A673 (cell line): ENCODE results near the gene SFMBT2. TPM values are rescaled to one million over a fixed set of nuclear protein-coding genes. Genes with fewer than 3 reads are reported as not detected.

Source experiments
- BruUV-seq: library from RNA; stranded (reverse); fragments of 400-500 nt; replicated peaks from 2 replicates; lab custom pipeline; 2021; lab: Mats Ljungman, UMichigan
- CTCF ChIA-PET: fragments of 300-600 bp; sonication (Branson Sonifier 250); formaldehyde crosslinking; loops from one replicate; lab custom pipeline; 2022; ENCODE audit warnings: antibody characterized with exemption; lab: Charles Lee
- POLR2A ChIA-PET: fragments of 300-600 bp; sonication (Branson Sonifier 250); formaldehyde crosslinking; loops from one replicate; lab custom pipeline; 2022; ENCODE audit warnings: antibody characterized with exemption; ENCODE audit not compliant: low non-redundant PET; lab: Charles Lee
- DNase-seq: peaks from one replicate; pipeline ENCODE4 v3.0.0-alpha.2; 2015; ENCODE audit warnings: low spot score
- H3K27ac ChIP-seq: fragments of 200-600 bp; sonication (generic); 2 replicates; pipeline ENCODE4 v1.5.1; 2016; ENCODE audit warnings: mixed run types, low read depth, mild to moderate bottlenecking, mixed read lengths, antibody characterized with exemption, low read length; ENCODE audit not compliant: poor library complexity, severe bottlenecking
- H3K27me3 ChIP-seq: fragments of 200-600 bp; sonication (generic); replicated peaks from 2 replicates; pipeline ENCODE4 v1.6.1; 2017; ENCODE audit warnings: mixed run types, low read depth, mild to moderate bottlenecking, mixed read lengths, antibody characterized with exemption, low read length; ENCODE audit not compliant: insufficient read depth, poor library complexity
- H3K36me3 ChIP-seq: fragments of 200-600 bp; sonication (generic); 2 replicates; pipeline ENCODE4 v1.6.1; 2016; ENCODE audit warnings: mixed run types, mild to moderate bottlenecking, mixed read lengths, antibody characterized with exemption, low read length; ENCODE audit not compliant: insufficient read depth, poor library complexity, severe bottlenecking
- H3K4me1 ChIP-seq: fragments of 200-600 bp; sonication (generic); 2 replicates; pipeline ENCODE4 v1.6.1; 2017; ENCODE audit warnings: mixed run types, mild to moderate bottlenecking, mixed read lengths, antibody characterized with exemption, low read length; ENCODE audit not compliant: insufficient read depth, poor library complexity, severe bottlenecking
- H3K4me3 ChIP-seq: fragments of 200-600 bp; sonication (generic); 2 replicates; pipeline ENCODE4 v1.5.1; 2016; ENCODE audit warnings: low read depth, mixed run types, mild to moderate bottlenecking, mixed read lengths, low read length; ENCODE audit not compliant: poor library complexity, severe bottlenecking
- H3K9me3 ChIP-seq: fragments of 200-600 bp; sonication (generic); 2 replicates; pipeline ENCODE4 v1.6.1; 2016; ENCODE audit warnings: mixed run types, low read depth, mild to moderate bottlenecking, mixed read lengths, antibody characterized with exemption, low read length; ENCODE audit not compliant: poor library complexity, severe bottlenecking
- EZH2 ChIP-seq: fragments of 200-600 bp; sonication (generic); IDR thresholded peaks from 2 replicates; pipeline ENCODE4 v1.6.1; 2017; ENCODE audit warnings: borderline replicate concordance, low read depth, mild to moderate bottlenecking, mixed read lengths, antibody characterized with exemption, low read length; ENCODE audit not compliant: poor library complexity, severe bottlenecking
- intact Hi-C: fragments of 100-400 bp; cut with micrococcal nuclease; formaldehyde crosslinking; loops from one replicate; pipeline ENCODE4 v1.10.0; 2022; ENCODE audit not compliant: unreplicated experiment
- total RNA-seq: library from RNA; stranded (reverse); gene quantifications from 2 replicates; pipeline ENCODE4 v1.2.3, GENCODE V29; 2021
- TF ChIP-seq, protein P1 (sequence below): fragments of 300-800, 200-600 bp; sonication (generic); conservative IDR thresholded peaks from 2 replicates; pipeline ENCODE4 v1.5.1; 2017; ENCODE audit warnings: low read depth, mild to moderate bottlenecking, antibody characterized with exemption, low read length, moderate library complexity, mixed read lengths

SFMBT2 gene
- total RNA-seq, 1 experiment from 2014 or later: 8.2 TPM

DNA sequence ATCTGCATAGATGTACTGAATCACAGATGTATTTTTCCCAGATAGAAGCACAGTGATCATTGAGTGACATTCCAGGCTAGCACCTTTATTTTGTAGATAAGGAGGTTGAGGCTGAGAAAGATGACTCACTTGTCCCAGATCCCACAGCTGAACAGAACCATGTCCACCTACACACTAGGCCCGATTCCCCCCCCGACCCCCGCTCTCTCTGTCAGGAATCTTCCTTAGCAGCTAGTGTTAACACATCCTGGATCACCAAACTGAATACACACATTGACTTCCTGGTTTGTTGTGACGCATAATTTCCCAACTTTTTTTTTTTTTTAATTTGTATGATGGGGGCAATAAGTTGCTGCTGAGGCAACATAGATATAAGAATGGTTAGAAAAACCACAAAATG lies 5.2 kb downstream of the SFMBT2 start:
- intact Hi-C loops: no loop called here
- Histone ChIP-seq H3K27ac (no peak overlapping the region), H3K27me3 (peaks cover 78% of the 10 kb centered on the region), H3K4me1 (peaks cover 14% of the 10 kb centered on the region), H3K9me3 (no peaks in the 10 kb centered on the region), H3K36me3 (no peaks in the 10 kb centered on the region), H3K4me3 (no peak overlapping the region)
- TF ChIP-seq, protein P1, sequence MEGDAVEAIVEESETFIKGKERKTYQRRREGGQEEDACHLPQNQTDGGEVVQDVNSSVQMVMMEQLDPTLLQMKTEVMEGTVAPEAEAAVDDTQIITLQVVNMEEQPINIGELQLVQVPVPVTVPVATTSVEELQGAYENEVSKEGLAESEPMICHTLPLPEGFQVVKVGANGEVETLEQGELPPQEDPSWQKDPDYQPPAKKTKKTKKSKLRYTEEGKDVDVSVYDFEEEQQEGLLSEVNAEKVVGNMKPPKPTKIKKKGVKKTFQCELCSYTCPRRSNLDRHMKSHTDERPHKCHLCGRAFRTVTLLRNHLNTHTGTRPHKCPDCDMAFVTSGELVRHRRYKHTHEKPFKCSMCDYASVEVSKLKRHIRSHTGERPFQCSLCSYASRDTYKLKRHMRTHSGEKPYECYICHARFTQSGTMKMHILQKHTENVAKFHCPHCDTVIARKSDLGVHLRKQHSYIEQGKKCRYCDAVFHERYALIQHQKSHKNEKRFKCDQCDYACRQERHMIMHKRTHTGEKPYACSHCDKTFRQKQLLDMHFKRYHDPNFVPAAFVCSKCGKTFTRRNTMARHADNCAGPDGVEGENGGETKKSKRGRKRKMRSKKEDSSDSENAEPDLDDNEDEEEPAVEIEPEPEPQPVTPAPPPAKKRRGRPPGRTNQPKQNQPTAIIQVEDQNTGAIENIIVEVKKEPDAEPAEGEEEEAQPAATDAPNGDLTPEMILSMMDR: no peak
- TF ChIP-seq EZH2: no peak
- no TSS peak for BruUV-seq
- ChIA-PET POLR2A (no interaction called here), CTCF (no interaction called here)
- DNase-seq: no peak

GRCh38 chr10:7403620-7404019 lies 7.2 kb downstream of the SFMBT2 start:
- Histone ChIP-seq H3K9me3 (no peaks in the 10 kb centered on the region), H3K27ac (no peak overlapping the region), H3K4me3 (no peak overlapping the region), H3K36me3 (no peaks in the 10 kb centered on the region), H3K27me3 (peaks cover 58% of the 10 kb centered on the region), H3K4me1 (peaks cover 9% of the 10 kb centered on the region)
- TF ChIP-seq, protein P1: no peak
- no peak for TF ChIP-seq EZH2
- no TSS peak for BruUV-seq
- ChIA-PET CTCF (no interaction called here), POLR2A (no interaction called here)
- no peak for DNase-seq
- intact Hi-C loops: no loop called here

DNA sequence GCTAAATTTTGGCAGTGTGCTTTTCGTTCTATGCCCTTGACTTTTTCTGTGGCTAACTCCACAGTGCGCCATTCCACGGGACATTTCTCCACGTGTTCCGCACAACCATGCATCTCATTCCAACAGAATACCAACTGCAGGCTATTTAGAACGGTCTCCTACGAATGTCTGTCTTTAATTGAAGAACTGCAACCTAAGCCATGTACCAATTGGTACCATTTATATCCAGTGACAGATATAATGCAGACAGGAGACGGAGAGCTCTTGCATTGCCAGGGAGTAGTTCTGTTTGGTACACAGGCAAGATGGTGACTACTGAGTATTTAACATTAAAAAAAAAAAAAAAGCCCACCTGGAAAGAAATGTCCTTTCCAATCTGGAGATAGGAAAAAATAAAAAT lies 9.1 kb downstream of the SFMBT2 start:
- POLR2A ChIA-PET: no interaction called here
- no peak overlapping the region for H3K4me3 ChIP-seq

More for the DNA sequence above, 9.1 kb downstream of the SFMBT2 start:
- Histone ChIP-seq H3K36me3 (no peaks in the 10 kb centered on the region), H3K27me3 (peaks cover 40% of the 10 kb centered on the region), H3K4me1 (no peaks in the 10 kb centered on the region), H3K9me3 (no peaks in the 10 kb centered on the region), H3K27ac (no peak overlapping the region)
- DNase-seq: no peak
- intact Hi-C loops: no loop called here
- CTCF ChIA-PET: no interaction called here
- TF ChIP-seq, protein P1: no peak
- no peak for TF ChIP-seq EZH2
- BruUV-seq: no TSS peak
